Liver (tissue), 3 donors: ENCODE measurements around the gene RPL7L1.

Experiments used
- EGR1 ChIP-seq, 2 donors: IDR thresholded peaks; 2 replicates each; pipeline ENCODE4 v1.6.1; 2016 to 2018; ENCODE audit warnings: antibody characterized with exemption in 2 of 2, low read depth in 2 of 2
- FOXA1 ChIP-seq: IDR thresholded peaks from 2 replicates; pipeline ENCODE4 v1.6.1; 2016; ENCODE audit warnings: antibody characterized with exemption
- REST ChIP-seq: IDR thresholded peaks from 2 replicates; pipeline ENCODE4 v1.6.1; 2016; ENCODE audit warnings: antibody characterized with exemption, mild to moderate bottlenecking
- SP1 ChIP-seq: IDR thresholded peaks from 2 replicates; pipeline ENCODE4 v1.6.1; 2018; ENCODE audit warnings: antibody characterized with exemption, mild to moderate bottlenecking
- TF ChIP-seq, protein P1 (sequence below): fragments of 150-350 bp; IDR thresholded peaks from 2 replicates; pipeline ENCODE4 v1.5.1; 2017; ENCODE audit warnings: improper control_type of control experiment, low read depth, low read length; ENCODE audit not compliant: missing input control
- TF ChIP-seq, protein P2 (sequence below): IDR thresholded peaks from 2 replicates; pipeline ENCODE4 v1.6.1; 2016; ENCODE audit warnings: antibody characterized with exemption
- donor health status: healthy.
- donor health status: healthy.

DNA sequence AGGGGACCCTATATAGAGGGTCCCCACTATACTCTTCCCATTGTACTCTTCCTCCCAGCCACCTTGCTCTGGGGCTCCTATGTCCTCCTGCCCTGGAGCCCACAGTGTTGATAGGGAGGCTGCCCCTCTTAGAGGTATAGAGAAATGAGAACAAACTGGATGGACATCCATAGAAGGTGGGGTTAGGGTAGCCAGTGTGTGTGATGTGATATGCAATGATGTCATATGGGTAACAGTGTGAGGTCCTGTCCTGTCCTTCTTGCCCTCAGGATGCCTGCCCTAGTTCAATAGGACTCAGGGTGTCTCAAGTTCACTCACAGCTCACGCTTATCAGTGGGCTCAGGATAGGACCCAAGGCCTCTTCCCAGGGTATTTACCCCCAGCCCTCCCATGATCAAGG is 36.9 kb downstream of the RPL7L1 start:
- TF ChIP-seq SP1 (no peak), FOXA1 (no peak), EGR1 (IDR thresholded peaks at IDR 0.05; ENCODE audit: low read depth in 2 of 2) (no peak), REST (no peak)
- TF ChIP-seq, protein P1, sequence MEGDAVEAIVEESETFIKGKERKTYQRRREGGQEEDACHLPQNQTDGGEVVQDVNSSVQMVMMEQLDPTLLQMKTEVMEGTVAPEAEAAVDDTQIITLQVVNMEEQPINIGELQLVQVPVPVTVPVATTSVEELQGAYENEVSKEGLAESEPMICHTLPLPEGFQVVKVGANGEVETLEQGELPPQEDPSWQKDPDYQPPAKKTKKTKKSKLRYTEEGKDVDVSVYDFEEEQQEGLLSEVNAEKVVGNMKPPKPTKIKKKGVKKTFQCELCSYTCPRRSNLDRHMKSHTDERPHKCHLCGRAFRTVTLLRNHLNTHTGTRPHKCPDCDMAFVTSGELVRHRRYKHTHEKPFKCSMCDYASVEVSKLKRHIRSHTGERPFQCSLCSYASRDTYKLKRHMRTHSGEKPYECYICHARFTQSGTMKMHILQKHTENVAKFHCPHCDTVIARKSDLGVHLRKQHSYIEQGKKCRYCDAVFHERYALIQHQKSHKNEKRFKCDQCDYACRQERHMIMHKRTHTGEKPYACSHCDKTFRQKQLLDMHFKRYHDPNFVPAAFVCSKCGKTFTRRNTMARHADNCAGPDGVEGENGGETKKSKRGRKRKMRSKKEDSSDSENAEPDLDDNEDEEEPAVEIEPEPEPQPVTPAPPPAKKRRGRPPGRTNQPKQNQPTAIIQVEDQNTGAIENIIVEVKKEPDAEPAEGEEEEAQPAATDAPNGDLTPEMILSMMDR = no peak
- TF ChIP-seq, protein P2, sequence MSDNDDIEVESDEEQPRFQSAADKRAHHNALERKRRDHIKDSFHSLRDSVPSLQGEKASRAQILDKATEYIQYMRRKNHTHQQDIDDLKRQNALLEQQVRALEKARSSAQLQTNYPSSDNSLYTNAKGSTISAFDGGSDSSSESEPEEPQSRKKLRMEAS = no peak
